ENCODE data around the gene PADI3. TPM values are rescaled to one million over a fixed set of nuclear protein-coding genes. Genes with fewer than 3 reads are reported as not detected.

PADI3 gene
- total RNA-seq, 4 donors from 2014 or later = not detected

DNA sequence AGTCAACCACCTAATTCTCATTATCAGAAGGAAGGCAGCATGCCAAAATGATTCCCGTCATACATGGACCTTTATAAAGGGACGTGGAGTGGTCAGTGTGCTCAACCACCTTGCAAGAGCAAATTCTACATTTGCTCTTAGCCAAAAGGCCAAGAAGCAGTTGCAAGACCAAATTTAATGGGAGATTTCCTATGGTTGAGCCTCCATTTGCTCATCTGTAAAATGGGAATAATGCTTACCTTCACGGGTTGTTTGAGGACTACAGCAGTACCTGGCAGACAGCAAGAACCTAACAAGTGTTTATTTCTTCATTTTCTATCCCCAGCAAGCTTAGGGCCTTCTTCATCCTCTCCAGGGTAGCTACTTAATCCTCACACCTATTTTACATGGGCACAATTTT, 41.7 kb downstream of the PADI3 start:
- no peaks in the 10 kb centered on the region for H3K27me3 ChIP-seq
- H3K36me3 ChIP-seq = no peaks in the 10 kb centered on the region
- no peak for DNase-seq
- no peaks in the 10 kb centered on the region for H3K9me3 ChIP-seq
- TF ChIP-seq, protein P1, sequence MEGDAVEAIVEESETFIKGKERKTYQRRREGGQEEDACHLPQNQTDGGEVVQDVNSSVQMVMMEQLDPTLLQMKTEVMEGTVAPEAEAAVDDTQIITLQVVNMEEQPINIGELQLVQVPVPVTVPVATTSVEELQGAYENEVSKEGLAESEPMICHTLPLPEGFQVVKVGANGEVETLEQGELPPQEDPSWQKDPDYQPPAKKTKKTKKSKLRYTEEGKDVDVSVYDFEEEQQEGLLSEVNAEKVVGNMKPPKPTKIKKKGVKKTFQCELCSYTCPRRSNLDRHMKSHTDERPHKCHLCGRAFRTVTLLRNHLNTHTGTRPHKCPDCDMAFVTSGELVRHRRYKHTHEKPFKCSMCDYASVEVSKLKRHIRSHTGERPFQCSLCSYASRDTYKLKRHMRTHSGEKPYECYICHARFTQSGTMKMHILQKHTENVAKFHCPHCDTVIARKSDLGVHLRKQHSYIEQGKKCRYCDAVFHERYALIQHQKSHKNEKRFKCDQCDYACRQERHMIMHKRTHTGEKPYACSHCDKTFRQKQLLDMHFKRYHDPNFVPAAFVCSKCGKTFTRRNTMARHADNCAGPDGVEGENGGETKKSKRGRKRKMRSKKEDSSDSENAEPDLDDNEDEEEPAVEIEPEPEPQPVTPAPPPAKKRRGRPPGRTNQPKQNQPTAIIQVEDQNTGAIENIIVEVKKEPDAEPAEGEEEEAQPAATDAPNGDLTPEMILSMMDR (IDR thresholded peaks at IDR 0.05) = no peak
- H3K4me1 ChIP-seq = no peaks in the 10 kb centered on the region
- no peak overlapping the region for H3K4me3 ChIP-seq
- H3K27ac ChIP-seq = no peak overlapping the region

DNA sequence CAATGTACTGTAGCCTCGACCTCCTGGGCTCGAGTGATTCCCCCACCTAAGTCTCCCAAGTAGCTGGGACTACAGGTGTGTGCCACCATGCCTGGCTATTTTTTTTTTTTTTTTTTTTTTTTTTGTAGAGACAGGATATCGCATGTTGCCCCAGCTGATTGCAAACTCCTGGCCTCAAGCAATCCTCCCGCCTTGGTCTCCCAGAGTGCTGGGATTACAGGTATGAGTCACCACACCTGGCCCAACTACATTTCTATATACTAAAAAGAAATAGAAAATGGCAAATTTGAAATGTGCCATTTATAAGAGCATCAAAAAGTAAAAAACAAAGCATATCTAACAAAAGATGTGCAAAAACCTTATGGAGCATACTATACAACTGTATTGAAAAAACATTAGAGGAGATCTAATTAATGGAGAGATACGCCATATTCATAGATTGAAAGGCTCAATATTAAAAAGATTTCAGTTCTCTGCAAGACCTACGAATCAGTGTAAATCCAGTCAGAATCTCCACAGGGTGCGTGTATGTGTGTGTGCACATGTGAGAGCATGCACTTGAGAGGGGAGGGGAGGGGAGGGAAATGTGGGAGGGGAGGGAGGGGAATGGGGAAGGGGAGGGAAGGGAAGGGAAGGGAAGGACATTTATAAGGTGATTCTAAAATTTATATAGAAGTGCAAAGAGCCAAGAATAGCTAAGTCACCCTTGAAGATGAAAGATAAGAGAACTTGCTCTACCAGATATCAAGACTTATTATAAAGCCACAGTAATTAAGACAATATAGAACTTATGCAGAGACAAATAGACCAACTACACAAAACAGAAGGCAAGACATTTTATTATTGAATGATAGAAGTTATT, 43.6 kb downstream of the PADI3 start:
- no peak for TF ChIP-seq POLR2A (IDR thresholded peaks at IDR 0.05)
- TF ChIP-seq, protein P1 (IDR thresholded peaks at IDR 0.05) = no peak
- Histone ChIP-seq H3K27ac (no peak overlapping the region), H3K9me3 (no peaks in the 10 kb centered on the region), H3K4me1 (no peaks in the 10 kb centered on the region), H3K4me3 (no peak overlapping the region), H3K27me3 (no peaks in the 10 kb centered on the region), H3K36me3 (no peaks in the 10 kb centered on the region)
- DNase-seq = peak in 1 of 3 donors; percentile 4

DNA sequence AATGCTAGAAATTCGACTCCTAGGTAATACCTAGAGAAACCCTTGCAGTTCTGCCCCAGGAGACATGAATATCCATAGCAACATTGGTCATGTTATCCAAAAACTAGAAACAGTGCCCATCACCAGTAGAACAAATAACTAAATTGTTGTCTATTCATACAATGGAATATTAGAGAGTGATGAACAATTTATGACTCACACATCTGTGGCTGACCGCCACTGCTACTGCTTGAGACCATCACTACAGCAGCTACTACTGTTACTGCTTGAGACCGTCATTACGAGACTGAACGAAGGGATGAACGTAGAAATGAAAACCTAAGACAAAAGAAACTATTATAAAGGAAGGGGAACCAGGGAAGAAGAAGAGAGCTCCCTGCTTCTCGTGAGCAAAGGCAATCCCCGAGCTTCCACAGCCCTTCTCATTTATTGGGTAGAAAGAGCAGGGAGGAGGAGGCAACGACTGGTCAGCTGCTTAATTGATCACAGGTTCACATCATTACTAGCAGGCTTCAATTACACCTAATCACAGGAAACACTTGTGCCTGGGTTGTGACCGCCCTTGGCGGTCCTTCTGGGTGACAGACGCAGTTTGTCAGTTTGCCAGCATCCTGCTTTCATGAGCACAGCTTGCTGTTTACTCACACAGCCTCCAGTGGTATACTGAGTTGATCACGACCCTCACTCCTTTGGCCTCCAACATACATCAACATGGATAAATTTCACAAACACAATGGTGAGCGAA, 45.0 kb downstream of the PADI3 start:
- no peaks in the 10 kb centered on the region for H3K9me3 ChIP-seq
- H3K4me1 ChIP-seq = no peaks in the 10 kb centered on the region
- DNase-seq = no peak
- TF ChIP-seq, protein P1 (IDR thresholded peaks at IDR 0.05) = no peak
- no peak for TF ChIP-seq POLR2A (IDR thresholded peaks at IDR 0.05)
- H3K27ac ChIP-seq = no peak overlapping the region
- no peaks in the 10 kb centered on the region for H3K36me3 ChIP-seq
- no peak overlapping the region for H3K4me3 ChIP-seq
- no peaks in the 10 kb centered on the region for H3K27me3 ChIP-seq

DNA sequence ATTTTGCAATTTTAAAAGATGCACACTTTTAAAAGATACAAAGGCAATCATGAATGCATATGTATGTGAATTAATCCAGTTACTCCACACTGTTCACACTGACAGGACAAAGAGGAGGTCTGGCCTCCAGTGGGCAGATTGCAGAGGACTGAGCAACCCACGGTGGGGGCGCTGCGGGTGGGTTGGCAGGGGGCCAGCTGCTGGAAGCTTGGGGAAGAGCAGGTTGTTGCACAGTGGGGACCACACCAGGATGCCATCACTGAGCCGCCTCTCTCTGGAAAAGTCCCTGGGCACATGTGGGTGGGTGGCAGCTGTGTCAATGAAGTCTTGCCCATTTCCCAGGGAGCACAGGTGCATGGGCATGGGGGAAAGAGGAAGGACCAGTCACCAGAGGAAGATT, 46.4 kb downstream of the PADI3 start:
- no peaks in the 10 kb centered on the region for H3K4me1 ChIP-seq
- no peaks in the 10 kb centered on the region for H3K27me3 ChIP-seq
- H3K27ac ChIP-seq = no peak overlapping the region
- DNase-seq = peak in 1 of 3 donors; percentile 24
- TF ChIP-seq, protein P1 (IDR thresholded peaks at IDR 0.05) = no peak
- TF ChIP-seq POLR2A (IDR thresholded peaks at IDR 0.05) = no peak
- H3K4me3 ChIP-seq = no peak overlapping the region
- no peaks in the 10 kb centered on the region for H3K36me3 ChIP-seq
- no peaks in the 10 kb centered on the region for H3K9me3 ChIP-seq

DNA sequence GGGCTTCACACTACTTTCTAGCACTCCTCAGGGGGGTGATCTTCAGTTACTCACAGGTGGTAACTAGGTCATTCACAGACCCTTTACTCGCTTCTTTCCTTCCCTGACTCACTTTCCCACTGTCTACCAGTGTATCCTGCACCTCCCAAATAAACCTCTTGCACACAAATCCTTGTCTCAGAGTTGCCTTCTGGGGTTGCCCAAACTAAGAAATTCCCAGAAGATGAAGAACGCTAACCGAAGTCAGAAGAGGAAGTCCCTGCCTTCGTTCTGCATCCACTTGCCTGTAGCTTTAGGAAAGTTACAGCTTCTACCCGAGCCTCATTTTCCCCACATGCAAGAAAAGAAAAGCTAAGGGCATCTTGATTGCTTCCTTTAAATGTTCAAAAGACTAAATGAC, 47.2 kb downstream of the PADI3 start:
- Histone ChIP-seq H3K27me3 (no peaks in the 10 kb centered on the region), H3K9me3 (peaks cover 0 to 2% (median 0%) of the 10 kb centered on the region in 4 donors), H3K4me3 (no peak overlapping the region), H3K27ac (no peak overlapping the region), H3K36me3 (no peaks in the 10 kb centered on the region), H3K4me1 (no peaks in the 10 kb centered on the region)
- TF ChIP-seq, protein P1 (IDR thresholded peaks at IDR 0.05) = no peak
- TF ChIP-seq POLR2A (IDR thresholded peaks at IDR 0.05) = no peak
- DNase-seq = no peak

All from Peyer's patch (tissue), 4 donors.